GM12878 (cell line): ENCODE measurements around the gene MOG. TPM values are rescaled to one million over a fixed set of nuclear protein-coding genes. Genes with fewer than 3 reads are reported as not detected.

Experiments used
- ATAC-seq: fragments of 200-7000 bp; cut with Tn5 transposase; 3 replicates; pipeline ENCODE4 v1.9.1; 2020; ENCODE audit warnings: mild to moderate bottlenecking, moderate library complexity
- BruUV-seq: library from RNA; stranded (reverse); fragments of 400-500 nt; replicated peaks from 2 replicates; lab custom pipeline; 2021; lab: Mats Ljungman, UMichigan
- CTCF ChIA-PET: fragments of 300-600 bp; sonication (Branson Sonifier 250); formaldehyde crosslinking; extraction: SDS; loops from one replicate; lab custom pipeline; 2021; ENCODE audit warnings: inconsistent platforms; lab: Yijun Ruan, JAX
- POLR2A ChIA-PET: fragments of 350-600 bp; formaldehyde crosslinking; extraction: SDS; loops from one replicate; lab custom pipeline; 2021; ENCODE audit warnings: inconsistent platforms; lab: Charles Lee
- RAD21 ChIA-PET: fragments of 300-600 bp; sonication (Branson Sonifier 250); formaldehyde crosslinking; loops from one replicate; lab custom pipeline; 2023; ENCODE audit warnings: antibody characterized with exemption; ENCODE audit not compliant: unreplicated experiment; lab: Charles Lee
- SMC1A ChIA-PET: fragments of 300-600 bp; sonication (Branson Sonifier 250); formaldehyde crosslinking; loops from one replicate; lab custom pipeline; 2023; ENCODE audit not compliant: unreplicated experiment, uncharacterized antibody; lab: Charles Lee
- DNase-seq: peaks from one replicate; pipeline ENCODE4 v3.0.0-alpha.2; 2011; ENCODE audit warnings: low read depth, low spot score
- FAIRE-seq: peaks from 3 replicates; lab custom pipeline; 2011; peaks lifted over from hg19 to GRCh38; lab: Jason Lieb, UNC
- H2AFZ ChIP-seq: 2 replicates; pipeline ENCODE4 v1.6.0; 2011; ENCODE audit warnings: low read depth, low read length, control low read depth; ENCODE audit not compliant: control insufficient read depth
- H3K27ac ChIP-seq: 2 replicates; pipeline ENCODE4 v1.5.1; 2011; ENCODE audit warnings: control low read depth; ENCODE audit not compliant: control insufficient read depth, insufficient read depth
- H3K27me3 ChIP-seq, 2 experiments: replicated peaks in 1 of 2; 2 replicates each; pipeline versions ENCODE4 v1.6.0 to v1.6.1; 2011; ENCODE audit warnings: low read length in 1 of 2; ENCODE audit not compliant: control insufficient read depth in 2 of 2, insufficient read depth in 2 of 2
- H3K36me3 ChIP-seq, 2 experiments: 2 replicates each; pipeline ENCODE4 v1.5.1; 2011; ENCODE audit warnings: low read length in 1 of 2; ENCODE audit not compliant: control insufficient read depth in 2 of 2, insufficient read depth in 2 of 2
- H3K4me1 ChIP-seq: 2 replicates; pipeline ENCODE4 v1.6.1; 2011; ENCODE audit warnings: mild to moderate bottlenecking, low read length, moderate library complexity, mixed read lengths; ENCODE audit not compliant: control insufficient read depth, insufficient read depth
- H3K4me2 ChIP-seq: 2 replicates; pipeline ENCODE4 v1.6.0; 2011; ENCODE audit warnings: control low read depth; ENCODE audit not compliant: control insufficient read depth, insufficient read depth
- H3K4me3 ChIP-seq: fragments of 200-600 bp; sonication (generic); 2 replicates; pipeline ENCODE4 v1.5.1; 2016
- H3K79me2 ChIP-seq: 2 replicates; pipeline ENCODE4 v1.6.0; 2011; ENCODE audit warnings: low read length; ENCODE audit not compliant: control insufficient read depth, insufficient read depth
- H3K9ac ChIP-seq: 2 replicates; pipeline ENCODE4 v1.8.0; 2011; ENCODE audit warnings: low read length, control low read depth, mixed read lengths; ENCODE audit not compliant: control insufficient read depth, insufficient read depth
- H3K9me3 ChIP-seq: replicated peaks from 3 replicates; pipeline ENCODE4 v1.5.1; 2011; ENCODE audit warnings: mild to moderate bottlenecking, low read length; ENCODE audit not compliant: control insufficient read depth, insufficient read depth
- H4K20me1 ChIP-seq: 2 replicates; pipeline ENCODE4 v1.6.0; 2011; ENCODE audit not compliant: control insufficient read depth, insufficient read depth
- ASH2L ChIP-seq: fragments of 300-600, 200-600 bp; sonication (generic); IDR thresholded peaks from 2 replicates; pipeline ENCODE4 v1.6.1; 2017; ENCODE audit warnings: low read depth, mild to moderate bottlenecking, borderline replicate concordance
- CEBPB ChIP-seq, 2 experiments: fragments of 150-350 bp in 1 of 2; IDR thresholded peaks; 2 replicates each; pipeline ENCODE4 v1.6.1; 2012 to 2014; ENCODE audit warnings: low read depth in 2 of 2, low read length in 2 of 2, borderline replicate concordance in 1 of 2, inconsistent platforms in 1 of 2
- CREB1 ChIP-seq: IDR thresholded peaks from 2 replicates; pipeline ENCODE4 v1.6.1; 2012; ENCODE audit warnings: low read depth, mild to moderate bottlenecking, inconsistent platforms
- GATAD2B ChIP-seq: fragments of 450-650 bp; conservative IDR thresholded peaks from 2 replicates; pipeline ENCODE4 v1.6.1; 2017; ENCODE audit warnings: low read depth, mild to moderate bottlenecking, moderate library complexity
- IKZF1 ChIP-seq: fragments of 450-650 bp; conservative IDR thresholded peaks from 2 replicates; pipeline ENCODE4 v1.6.1; 2017; ENCODE audit warnings: antibody characterized with exemption, mild to moderate bottlenecking
- NBN ChIP-seq: fragments of 450-650 bp; IDR thresholded peaks from 2 replicates; pipeline ENCODE4 v1.6.1; 2016
- NFYB ChIP-seq: IDR thresholded peaks from 2 replicates; pipeline ENCODE4 v1.6.1; 2011; ENCODE audit warnings: low read depth, mild to moderate bottlenecking, low read length, improper control_type of control experiment, moderate library complexity; ENCODE audit not compliant: insufficient read depth
- PKNOX1 ChIP-seq: fragments of 450-650 bp; IDR thresholded peaks from 2 replicates; pipeline ENCODE4 v1.6.1; 2016; ENCODE audit warnings: mild to moderate bottlenecking
- POLR2AphosphoS2 ChIP-seq: IDR thresholded peaks from 2 replicates; pipeline ENCODE4 v1.6.1; 2011; ENCODE audit warnings: low read depth, mild to moderate bottlenecking, low read length, improper control_type of control experiment, moderate library complexity
- TARDBP ChIP-seq: IDR thresholded peaks from 2 replicates; pipeline ENCODE4 v1.6.1; 2016; ENCODE audit warnings: borderline replicate concordance
- TCF3 ChIP-seq: IDR thresholded peaks from 2 replicates; pipeline ENCODE4 v1.6.1; 2012; ENCODE audit warnings: low read depth, mild to moderate bottlenecking, low read length, borderline replicate concordance; ENCODE audit not compliant: insufficient read depth
- ZNF592 ChIP-seq: fragments of 450-650 bp; IDR thresholded peaks from 2 replicates; pipeline ENCODE4 v1.6.1; 2017; ENCODE audit warnings: mild to moderate bottlenecking, moderate library complexity
- ZNF622 ChIP-seq: fragments of 450-650 bp; IDR thresholded peaks from 2 replicates; pipeline ENCODE4 v1.6.1; 2017; ENCODE audit warnings: mild to moderate bottlenecking, inconsistent platforms
- ZSCAN29 ChIP-seq: fragments of 450-650 bp; IDR thresholded peaks from 2 replicates; pipeline ENCODE4 v1.6.1; 2017; ENCODE audit warnings: mild to moderate bottlenecking, moderate library complexity
- WGBS: methylation state at CpG from one replicate; pipeline ENCODE4 v1.1.6; 2016; ENCODE audit warnings: low lambda C conversion rate; ENCODE audit not compliant: insufficient replicate concordance, insufficient coverage; ENCODE audit errors: missing lambda C conversion rate; 5-methylcytosine and 5-hydroxymethylcytosine counted together
- in situ Hi-C: fragments of 300-500 bp; cut with MboI; formaldehyde crosslinking; loops from 9 replicates; pipeline ENCODE4 v1.14.3; 2018; ENCODE audit warnings: mixed read lengths
- intact Hi-C: fragments of 100-400 bp; cut with micrococcal nuclease; formaldehyde crosslinking; loops from one replicate; pipeline ENCODE4 v1.14.2; 2022; ENCODE audit not compliant: unreplicated experiment
- polyA plus RNA-seq, 11 experiments: library from polyadenylated mRNA; depleted of rRNA in 4 of 11; unstranded in 6 of 11; stranded (reverse) in 5 of 11; fragments of >200 nt; fragmentation: Nextera tagmentation in 4 of 11; fragmentation: Illumina TruSeq in 1 of 11; extraction: Ambion mirVana in 4 of 11; extraction: Trizol in 1 of 11; gene quantifications; 1 replicate in 1 of 11; 2 replicates in 10 of 11; pipeline versions ENCODE4 v1.2.1 to v1.2.3, GENCODE V29; 2011 to 2016; ENCODE audit warnings: inconsistent platforms in 2 of 11, missing spikeins in 2 of 11, low read depth in 1 of 11
- total RNA-seq, 4 experiments: library from RNA; depleted of rRNA in 3 of 4; stranded (reverse); fragments of >200 nt in 3 of 4; fragmentation: Illumina TruSeq in 1 of 4; extraction: Trizol in 1 of 4; gene quantifications; 2 replicates each; pipeline versions ENCODE4 v1.2.1 to v1.2.3, GENCODE V29; 2013 to 2021
- TF ChIP-seq, protein P1 (sequence below): fragments of 150-350 bp; IDR thresholded peaks from 2 replicates; pipeline ENCODE4 v1.6.1; 2016; ENCODE audit warnings: low read depth, low read length

Gene MOG
- total and polyA plus RNA-seq, 10 of the 15 experiments (the other 5 are each of a cell fraction or from before 2014, with no cell fraction given) = not detected

DNA sequence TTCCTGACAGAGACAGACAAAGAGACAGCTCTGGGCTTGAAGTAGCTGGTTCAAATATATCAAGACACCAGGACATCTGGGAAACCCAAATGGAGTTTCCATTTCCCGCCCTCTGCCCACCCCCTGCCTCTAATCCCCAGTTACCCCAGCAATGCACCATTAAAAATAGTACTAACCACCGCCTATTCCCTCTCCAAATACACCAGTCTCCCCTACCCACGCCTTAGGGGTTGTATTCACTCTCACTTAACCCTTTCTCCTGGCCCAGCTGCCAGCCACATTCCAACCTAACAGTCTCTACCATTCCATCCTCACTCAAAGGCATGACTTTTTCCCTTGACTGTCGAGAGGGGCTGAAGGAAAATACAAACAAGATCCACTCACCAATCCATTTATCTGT lies 46.4 kb upstream of the MOG start (continued):
- no peak for TF ChIP-seq CREB1
- TF ChIP-seq ASH2L = no peak

DNA sequence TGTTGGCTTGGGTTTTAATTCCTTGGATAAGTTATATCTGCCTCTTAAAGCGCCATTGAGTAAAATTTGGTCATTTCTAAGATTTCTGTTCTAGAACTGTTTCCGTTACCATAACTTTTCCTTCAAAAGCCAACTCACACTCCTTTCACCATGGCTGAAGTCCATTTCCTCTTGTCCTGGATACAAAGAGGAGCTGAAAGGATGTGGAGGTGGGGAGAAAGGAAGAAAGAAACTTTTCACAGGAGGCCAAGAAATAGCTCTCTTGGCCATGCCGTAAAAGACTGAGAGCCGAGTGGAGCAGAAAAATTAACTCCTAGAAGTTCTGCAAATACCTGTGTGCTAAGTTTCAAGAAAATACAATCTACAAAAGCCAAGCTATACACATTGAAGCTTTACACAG lies 45.5 kb upstream of the MOG start:
- H3K9me3 ChIP-seq = no peaks in the 10 kb centered on the region
- in situ Hi-C loops = no loop called here
- no peaks in the 10 kb centered on the region for H3K27me3 ChIP-seq
- H3K9ac ChIP-seq = no peak overlapping the region
- H2AFZ ChIP-seq = no peak overlapping the region
- H3K4me1 ChIP-seq = no peaks in the 10 kb centered on the region
- no peak overlapping the region for H3K4me2 ChIP-seq
- TF ChIP-seq POLR2AphosphoS2 = no peak
- TF ChIP-seq GATAD2B = no peak
- no peak for TF ChIP-seq ZNF592
- TF ChIP-seq CEBPB (IDR thresholded peaks at IDR 0.05; ENCODE audit: borderline replicate concordance in 1 of 2, low read depth in 2 of 2, low read length in 2 of 2) = no peak
- no peak for TF ChIP-seq TCF3
- no peak for TF ChIP-seq NFYB
- TF ChIP-seq TARDBP = no peak
- TF ChIP-seq IKZF1 = no peak
- TF ChIP-seq ZSCAN29 = no peak
- TF ChIP-seq PKNOX1 = no peak
- TF ChIP-seq, protein P1, sequence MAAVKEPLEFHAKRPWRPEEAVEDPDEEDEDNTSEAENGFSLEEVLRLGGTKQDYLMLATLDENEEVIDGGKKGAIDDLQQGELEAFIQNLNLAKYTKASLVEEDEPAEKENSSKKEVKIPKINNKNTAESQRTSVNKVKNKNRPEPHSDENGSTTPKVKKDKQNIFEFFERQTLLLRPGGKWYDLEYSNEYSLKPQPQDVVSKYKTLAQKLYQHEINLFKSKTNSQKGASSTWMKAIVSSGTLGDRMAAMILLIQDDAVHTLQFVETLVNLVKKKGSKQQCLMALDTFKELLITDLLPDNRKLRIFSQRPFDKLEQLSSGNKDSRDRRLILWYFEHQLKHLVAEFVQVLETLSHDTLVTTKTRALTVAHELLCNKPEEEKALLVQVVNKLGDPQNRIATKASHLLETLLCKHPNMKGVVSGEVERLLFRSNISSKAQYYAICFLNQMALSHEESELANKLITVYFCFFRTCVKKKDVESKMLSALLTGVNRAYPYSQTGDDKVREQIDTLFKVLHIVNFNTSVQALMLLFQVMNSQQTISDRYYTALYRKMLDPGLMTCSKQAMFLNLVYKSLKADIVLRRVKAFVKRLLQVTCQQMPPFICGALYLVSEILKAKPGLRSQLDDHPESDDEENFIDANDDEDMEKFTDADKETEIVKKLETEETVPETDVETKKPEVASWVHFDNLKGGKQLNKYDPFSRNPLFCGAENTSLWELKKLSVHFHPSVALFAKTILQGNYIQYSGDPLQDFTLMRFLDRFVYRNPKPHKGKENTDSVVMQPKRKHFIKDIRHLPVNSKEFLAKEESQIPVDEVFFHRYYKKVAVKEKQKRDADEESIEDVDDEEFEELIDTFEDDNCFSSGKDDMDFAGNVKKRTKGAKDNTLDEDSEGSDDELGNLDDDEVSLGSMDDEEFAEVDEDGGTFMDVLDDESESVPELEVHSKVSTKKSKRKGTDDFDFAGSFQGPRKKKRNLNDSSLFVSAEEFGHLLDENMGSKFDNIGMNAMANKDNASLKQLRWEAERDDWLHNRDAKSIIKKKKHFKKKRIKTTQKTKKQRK = no peak
- TF ChIP-seq NBN = no peak
- no peak for TF ChIP-seq ZNF622
- no peak overlapping the region for H3K4me3 ChIP-seq
- no TSS peak for BruUV-seq
- no peaks in the 10 kb centered on the region for H3K79me2 ChIP-seq
- H3K36me3 ChIP-seq = no peaks in the 10 kb centered on the region
- ATAC-seq (no peak), DNase-seq (no peak), FAIRE-seq (no peak)
- no peak overlapping the region for H3K27ac ChIP-seq
- intact Hi-C loops = no loop called here
- no peaks in the 10 kb centered on the region for H4K20me1 ChIP-seq
- POLR2A ChIA-PET = no interaction called here
- SMC1A ChIA-PET = interaction anchor here (0.6 to 0.7 kb wide), 2 partner anchors 14 to 512 kb away, joined by 3 read pairs; no protein-coding TSS in a partner anchor
- CTCF ChIA-PET = interaction anchor here (1.0 kb wide), 1 partner anchor 39 kb away, joined by 3 read pairs; no protein-coding TSS in a partner anchor
- RAD21 ChIA-PET = interaction anchor here (1.2 kb wide), 1 partner anchor 14 kb away, joined by 3 read pairs; no protein-coding TSS in a partner anchor
- 67% methylated on average over 4 of the region's 4 CpGs for WGBS
